Keratinocyte (primary cell): Measurements from ENCODE around the gene LIMD2. TPM values are rescaled to one million over a fixed set of nuclear protein-coding genes. Genes with fewer than 3 reads are reported as not detected.

ENCODE experiments used
- DNase-seq: peaks from one replicate; pipeline ENCODE4 v3.0.0-alpha.2; 2011; ENCODE audit warnings: low read depth, missing footprints, low spot score
- FAIRE-seq: peaks from 2 replicates; lab custom pipeline; 2011; peaks lifted over from hg19 to GRCh38; lab: Jason Lieb, UNC
- H2AFZ ChIP-seq: 2 replicates; pipeline ENCODE4 v1.6.0; 2012; ENCODE audit warnings: low read length, control low read depth, inconsistent platforms; ENCODE audit not compliant: control insufficient read depth
- H3K27ac ChIP-seq: 2 replicates; pipeline ENCODE4 v1.5.1; 2011; ENCODE audit warnings: low read length; ENCODE audit not compliant: control insufficient read depth, insufficient read depth
- H3K27me3 ChIP-seq: 3 replicates; pipeline ENCODE4 v1.6.0; 2011; ENCODE audit warnings: low read length; ENCODE audit not compliant: control insufficient read depth, insufficient read depth; ENCODE audit errors: extremely low read depth
- H3K36me3 ChIP-seq, 2 experiments: 2 replicates in 1 of 2; 3 replicates in 1 of 2; pipeline ENCODE4 v1.5.1; 2011; ENCODE audit warnings: low read length in 2 of 2, mild to moderate bottlenecking in 1 of 2; ENCODE audit not compliant: control insufficient read depth in 2 of 2, insufficient read depth in 2 of 2; ENCODE audit errors: extremely low read depth in 1 of 2
- H3K4me1 ChIP-seq: 3 replicates; pipeline ENCODE4 v1.5.1; 2011; ENCODE audit warnings: low read length; ENCODE audit not compliant: control insufficient read depth, insufficient read depth; ENCODE audit errors: extremely low read depth
- H3K4me2 ChIP-seq: 3 replicates; pipeline ENCODE4 v1.6.0; 2011; ENCODE audit warnings: low read depth, low read length; ENCODE audit not compliant: control insufficient read depth, insufficient read depth; ENCODE audit errors: extremely low read depth
- H3K4me3 ChIP-seq, 3 experiments: fragments of 200-600 bp in 1 of 3; sonication (generic) in 1 of 3; 2 replicates in 2 of 3; 3 replicates in 1 of 3; pipeline ENCODE4 v1.5.1; 2011 to 2016; ENCODE audit warnings: low read length in 3 of 3, mild to moderate bottlenecking in 3 of 3, control low read depth in 2 of 3, inconsistent platforms in 1 of 3, low read depth in 1 of 3, mixed read lengths in 1 of 3, mixed run types in 1 of 3, moderate library complexity in 1 of 3; ENCODE audit not compliant: control insufficient read depth in 2 of 3, insufficient read depth in 2 of 3; ENCODE audit errors: extremely low read depth in 1 of 3
- H3K79me2 ChIP-seq: 2 replicates; pipeline ENCODE4 v1.6.0; 2012; ENCODE audit warnings: low read length; ENCODE audit not compliant: control insufficient read depth, insufficient read depth
- H3K9ac ChIP-seq: 3 replicates; pipeline ENCODE4 v1.6.0; 2011; ENCODE audit warnings: low read length; ENCODE audit not compliant: control insufficient read depth, insufficient read depth; ENCODE audit errors: extremely low read depth
- H3K9me1 ChIP-seq: 3 replicates; pipeline ENCODE4 v1.6.0; 2011; ENCODE audit warnings: low read length; ENCODE audit not compliant: control insufficient read depth, insufficient read depth; ENCODE audit errors: extremely low read depth
- H3K9me3 ChIP-seq: 2 replicates; pipeline ENCODE4 v1.5.1; 2012; ENCODE audit warnings: low read depth, low read length; ENCODE audit not compliant: control insufficient read depth
- H4K20me1 ChIP-seq: 3 replicates; pipeline ENCODE4 v1.6.0; 2011; ENCODE audit warnings: low read length; ENCODE audit not compliant: control insufficient read depth, insufficient read depth; ENCODE audit errors: extremely low read depth
- EZH2 ChIP-seq: IDR thresholded peaks from one replicate; pipeline ENCODE4 v1.6.1; 2012; ENCODE audit warnings: inconsistent platforms, mild to moderate bottlenecking, low read length, moderate library complexity
- dilution Hi-C: fragments of 300-500 bp; cut with MboI; formaldehyde crosslinking; loops from one replicate; pipeline ENCODE4 v1.7.0; 2020; ENCODE audit warnings: low sequenced_read_pairs; ENCODE audit not compliant: extremely low pct_ligation_motif_present
- polyA plus RNA-seq, 5 experiments: library from polyadenylated mRNA; depleted of rRNA in 3 of 5; stranded (reverse) in 3 of 5; stranded (forward) in 1 of 5; unstranded in 1 of 5; fragments of >200 nt; gene quantifications; 1 replicate in 1 of 5; 2 replicates in 3 of 5; 3 replicates in 1 of 5; pipeline versions ENCODE4 v1.2.1 to v1.2.3, GENCODE V29; 2011 to 2012; ENCODE audit warnings: missing spikeins in 2 of 5, low read depth in 1 of 5, low replicate concordance in 1 of 5
- TF ChIP-seq, protein P1 (sequence below), 3 experiments: IDR thresholded peaks in 1 of 3; conservative IDR thresholded peaks in 1 of 3; optimal IDR thresholded peaks in 1 of 3; 2 replicates in 2 of 3; 3 replicates in 1 of 3; pipeline versions ENCODE3 to v1.5.1; 2011; ENCODE audit warnings: low read length in 3 of 3, mild to moderate bottlenecking in 3 of 3, moderate library complexity in 2 of 3, control low read depth in 1 of 3, inconsistent platforms in 1 of 3; ENCODE audit not compliant: insufficient read depth in 2 of 3; ENCODE audit errors: extremely low read depth in 1 of 3

LIMD2 gene
- polyA plus RNA-seq, 1 donor (not counting 4 experiments of a cell fraction or from before 2014, with no cell fraction given): 1.6 TPM

DNA sequence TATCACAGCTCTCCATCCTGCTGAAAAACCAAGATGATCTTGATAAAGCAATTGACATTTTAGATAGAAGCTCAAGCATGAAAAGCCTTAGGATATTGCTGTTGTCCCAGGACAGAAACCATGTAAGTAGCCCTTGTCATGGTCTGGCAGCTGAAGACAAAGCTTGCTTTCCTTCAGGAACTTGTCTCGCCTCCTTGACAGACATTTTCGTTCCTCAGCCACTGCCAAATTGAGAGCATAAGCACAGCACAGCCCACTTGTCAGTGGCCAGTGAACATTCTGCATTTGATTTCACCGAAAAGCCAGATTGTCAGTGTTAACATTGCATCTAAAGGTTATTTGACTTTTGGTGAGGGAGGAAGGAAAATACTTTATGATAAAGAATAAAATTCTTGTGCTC lies 42.1 kb downstream of the LIMD2 start:
- Histone ChIP-seq H2AFZ (no peak overlapping the region), H3K27me3 (no peaks in the 10 kb centered on the region), H3K9me1 (no peaks in the 10 kb centered on the region), H3K36me3 (peaks cover 5% of the 10 kb centered on the region in 2 experiments), H3K4me3 (no peak overlapping the region), H3K4me1 (no peaks in the 10 kb centered on the region), H3K27ac (no peak overlapping the region), H3K4me2 (no peak overlapping the region), H3K79me2 (no peaks in the 10 kb centered on the region), H4K20me1 (no peaks in the 10 kb centered on the region), H3K9me3 (no peaks in the 10 kb centered on the region), H3K9ac (no peak overlapping the region)
- dilution Hi-C loops: no loop called here
- no peak for FAIRE-seq
- no peak for DNase-seq
- TF ChIP-seq EZH2: no peak
- TF ChIP-seq, protein P1, sequence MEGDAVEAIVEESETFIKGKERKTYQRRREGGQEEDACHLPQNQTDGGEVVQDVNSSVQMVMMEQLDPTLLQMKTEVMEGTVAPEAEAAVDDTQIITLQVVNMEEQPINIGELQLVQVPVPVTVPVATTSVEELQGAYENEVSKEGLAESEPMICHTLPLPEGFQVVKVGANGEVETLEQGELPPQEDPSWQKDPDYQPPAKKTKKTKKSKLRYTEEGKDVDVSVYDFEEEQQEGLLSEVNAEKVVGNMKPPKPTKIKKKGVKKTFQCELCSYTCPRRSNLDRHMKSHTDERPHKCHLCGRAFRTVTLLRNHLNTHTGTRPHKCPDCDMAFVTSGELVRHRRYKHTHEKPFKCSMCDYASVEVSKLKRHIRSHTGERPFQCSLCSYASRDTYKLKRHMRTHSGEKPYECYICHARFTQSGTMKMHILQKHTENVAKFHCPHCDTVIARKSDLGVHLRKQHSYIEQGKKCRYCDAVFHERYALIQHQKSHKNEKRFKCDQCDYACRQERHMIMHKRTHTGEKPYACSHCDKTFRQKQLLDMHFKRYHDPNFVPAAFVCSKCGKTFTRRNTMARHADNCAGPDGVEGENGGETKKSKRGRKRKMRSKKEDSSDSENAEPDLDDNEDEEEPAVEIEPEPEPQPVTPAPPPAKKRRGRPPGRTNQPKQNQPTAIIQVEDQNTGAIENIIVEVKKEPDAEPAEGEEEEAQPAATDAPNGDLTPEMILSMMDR (optimal IDR thresholded peaks at IDR 0.05 in 1 of 3, IDR thresholded peaks at IDR 0.05 in 1 of 3, conservative IDR thresholded peaks at IDR 0.05 in 1 of 3; ENCODE audit: extremely low read depth in 1 of 3, insufficient read depth in 2 of 3, low read length in 3 of 3): no peak

DNA sequence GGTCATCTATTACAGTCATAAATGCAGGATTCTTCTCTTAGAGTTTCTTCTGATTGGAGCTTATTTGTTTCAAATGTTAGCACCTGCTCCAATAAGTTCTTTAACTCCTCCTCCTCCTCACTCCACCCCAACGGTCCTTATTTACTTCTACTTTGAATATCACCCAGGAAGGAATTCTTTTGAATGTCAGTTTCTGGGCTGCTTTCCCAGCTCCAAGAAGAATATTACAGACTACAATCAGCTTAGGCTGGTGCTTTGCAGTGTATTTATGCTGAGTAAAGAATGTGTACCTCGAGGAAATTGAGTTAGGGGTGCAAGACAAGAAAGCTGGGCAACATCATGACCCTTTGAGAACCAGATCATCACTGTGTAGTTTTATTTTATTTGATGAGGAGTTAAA lies 46.9 kb downstream of the LIMD2 start:
- dilution Hi-C loops: no loop called here
- H3K4me3 ChIP-seq: no peak overlapping the region

More for the DNA sequence above, 46.9 kb downstream of the LIMD2 start:
- no peak overlapping the region for H3K9ac ChIP-seq
- FAIRE-seq (no peak), DNase-seq (no peak)
- H3K9me1 ChIP-seq: no peaks in the 10 kb centered on the region
- no peak overlapping the region for H3K27ac ChIP-seq
- H3K4me1 ChIP-seq: no peaks in the 10 kb centered on the region
- TF ChIP-seq, protein P1 (optimal IDR thresholded peaks at IDR 0.05 in 1 of 3, IDR thresholded peaks at IDR 0.05 in 1 of 3, conservative IDR thresholded peaks at IDR 0.05 in 1 of 3; ENCODE audit: extremely low read depth in 1 of 3, insufficient read depth in 2 of 3, low read length in 3 of 3): no peak
- no peaks in the 10 kb centered on the region for H4K20me1 ChIP-seq
- H3K4me2 ChIP-seq: no peak overlapping the region
- H3K36me3 ChIP-seq: peaks cover 3 to 5% of the 10 kb centered on the region in 2 experiments
- H3K27me3 ChIP-seq: no peaks in the 10 kb centered on the region
- H2AFZ ChIP-seq: no peak overlapping the region
- H3K9me3 ChIP-seq: no peaks in the 10 kb centered on the region
- no peaks in the 10 kb centered on the region for H3K79me2 ChIP-seq
